CD4-positive, alpha-beta T cell treated with Interleukin-4 for 1 hour (primary cell): ENCODE data around the gene DCLK1.

Source experiments
- DNase-seq, 2 donors: peaks; one replicate each; pipeline ENCODE4 v3.0.0-alpha.2; 2020 to 2022

The DCLK1 gene

DNA sequence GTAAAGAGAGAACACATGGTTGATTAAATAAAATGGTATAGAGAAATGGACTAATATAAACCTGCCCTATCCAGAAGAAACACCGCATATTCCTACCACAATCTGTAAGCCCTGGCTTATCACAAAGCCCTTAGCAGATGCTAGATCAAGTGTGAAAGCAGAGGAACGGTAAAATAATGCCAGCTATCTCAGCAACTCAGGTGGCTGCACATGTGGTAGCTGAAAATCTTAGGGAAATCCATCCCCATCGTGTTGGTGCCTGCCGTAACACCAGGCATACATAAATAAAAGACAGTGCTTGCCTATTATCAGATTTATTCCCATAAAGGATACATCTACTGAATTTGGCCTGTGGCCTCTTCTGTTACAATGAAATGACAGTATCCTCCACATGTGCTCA lies 350.6 kb downstream of the DCLK1 start:
- DNase-seq = no peak

DNA sequence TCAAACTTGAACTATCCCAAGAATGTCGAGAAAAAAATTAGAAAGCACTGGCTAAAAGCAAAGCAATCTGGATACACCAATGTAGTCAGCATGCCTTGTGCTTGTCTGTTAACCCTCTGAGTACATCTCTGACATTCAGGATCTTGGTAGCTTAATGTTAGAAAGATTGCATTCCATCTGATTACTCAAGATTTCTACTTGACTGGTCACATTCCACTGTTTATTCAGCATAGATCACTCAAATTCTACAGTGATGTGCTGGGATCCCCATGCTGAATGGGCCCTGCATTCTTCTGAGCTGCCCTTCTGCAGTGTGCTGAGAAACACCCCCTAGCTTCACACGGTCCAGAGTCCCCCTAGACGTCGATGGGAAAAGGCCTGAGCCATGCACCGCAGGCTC lies 359.3 kb downstream of the DCLK1 start:
- no peak for DNase-seq

DNA sequence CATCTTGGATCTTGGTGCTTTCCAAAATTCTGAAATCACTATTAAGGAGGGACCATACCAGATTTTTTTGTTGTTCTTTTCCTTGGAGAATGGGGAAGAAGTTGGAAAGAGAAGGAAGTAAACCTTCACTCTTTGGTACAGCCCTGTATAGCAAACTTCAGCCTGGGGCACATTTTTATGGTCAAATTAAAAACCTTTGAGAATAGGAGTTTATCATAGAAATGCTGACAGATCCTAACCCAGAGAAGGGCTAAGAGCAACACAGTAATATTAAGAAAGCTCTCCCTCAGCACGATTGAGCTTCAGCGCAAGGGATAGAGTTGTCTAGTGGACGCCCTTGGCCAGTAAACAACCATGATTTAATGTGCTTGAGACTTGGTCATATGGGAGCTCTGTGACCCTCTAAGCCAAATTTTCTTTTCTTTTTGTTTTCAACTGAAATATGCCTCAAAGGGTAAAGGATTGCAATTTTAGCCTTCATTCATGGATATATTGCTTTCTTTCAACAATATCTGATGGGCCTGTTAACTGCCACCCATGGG lies 360.4 kb downstream of the DCLK1 start:
- no peak for DNase-seq

DNA sequence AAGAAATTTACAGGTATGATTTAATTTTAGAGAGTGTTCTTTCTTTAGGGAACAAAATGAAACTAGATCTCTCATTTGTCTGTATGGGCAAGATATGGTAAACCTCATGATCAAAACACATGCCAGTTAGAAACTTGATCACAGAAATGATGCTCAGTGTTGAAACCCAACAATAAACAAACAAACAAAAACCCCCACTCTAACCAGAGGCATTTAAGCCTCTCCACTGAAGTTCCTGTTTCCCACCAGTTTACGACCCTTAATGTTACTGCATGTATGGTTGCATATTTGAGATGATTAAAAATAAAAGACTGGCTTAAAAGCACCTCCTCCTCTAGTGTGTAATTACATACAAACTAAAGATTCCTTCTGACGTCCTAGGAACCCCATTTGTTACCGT lies 361.4 kb downstream of the DCLK1 start:
- DNase-seq = no peak

DNA sequence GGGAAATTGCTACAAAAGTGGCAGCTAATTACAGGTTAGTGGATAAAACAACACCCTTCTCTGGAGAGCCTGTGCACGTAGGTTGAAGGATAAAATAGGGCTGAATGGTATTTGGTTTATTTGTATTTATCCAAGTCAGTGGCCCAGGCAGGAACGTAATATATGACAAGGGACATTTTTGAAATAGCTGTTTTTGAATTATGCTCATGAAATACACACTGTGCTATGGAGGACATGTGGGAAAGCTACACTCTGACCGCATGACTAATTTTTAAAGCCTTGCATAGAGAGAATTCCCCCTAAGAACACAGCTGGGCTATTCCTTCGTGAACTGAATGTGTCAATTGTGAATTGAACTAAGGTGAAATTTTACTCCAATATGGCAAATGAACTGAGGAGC lies 362.6 kb downstream of the DCLK1 start:
- no peak for DNase-seq

DNA sequence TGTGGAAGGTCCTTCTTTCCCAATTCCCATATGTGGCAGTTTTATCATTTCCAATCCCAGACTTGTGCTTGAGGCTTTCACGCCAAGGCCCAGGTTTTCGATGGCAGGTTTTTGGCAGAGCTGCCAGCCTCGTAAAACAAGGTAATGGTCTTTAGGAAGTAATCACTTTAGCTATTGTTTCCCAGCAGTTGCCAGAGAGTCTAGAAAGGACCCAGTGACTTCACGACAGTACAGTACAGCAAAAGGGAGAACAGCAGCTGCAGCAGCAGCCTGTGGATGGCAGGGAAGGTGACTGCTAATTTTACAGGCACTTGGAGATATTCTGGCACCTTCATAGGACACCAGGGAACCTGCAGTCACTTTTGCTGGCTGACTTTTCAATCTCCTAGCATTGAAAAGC lies 363.1 kb downstream of the DCLK1 start:
- DNase-seq = no peak

DNA sequence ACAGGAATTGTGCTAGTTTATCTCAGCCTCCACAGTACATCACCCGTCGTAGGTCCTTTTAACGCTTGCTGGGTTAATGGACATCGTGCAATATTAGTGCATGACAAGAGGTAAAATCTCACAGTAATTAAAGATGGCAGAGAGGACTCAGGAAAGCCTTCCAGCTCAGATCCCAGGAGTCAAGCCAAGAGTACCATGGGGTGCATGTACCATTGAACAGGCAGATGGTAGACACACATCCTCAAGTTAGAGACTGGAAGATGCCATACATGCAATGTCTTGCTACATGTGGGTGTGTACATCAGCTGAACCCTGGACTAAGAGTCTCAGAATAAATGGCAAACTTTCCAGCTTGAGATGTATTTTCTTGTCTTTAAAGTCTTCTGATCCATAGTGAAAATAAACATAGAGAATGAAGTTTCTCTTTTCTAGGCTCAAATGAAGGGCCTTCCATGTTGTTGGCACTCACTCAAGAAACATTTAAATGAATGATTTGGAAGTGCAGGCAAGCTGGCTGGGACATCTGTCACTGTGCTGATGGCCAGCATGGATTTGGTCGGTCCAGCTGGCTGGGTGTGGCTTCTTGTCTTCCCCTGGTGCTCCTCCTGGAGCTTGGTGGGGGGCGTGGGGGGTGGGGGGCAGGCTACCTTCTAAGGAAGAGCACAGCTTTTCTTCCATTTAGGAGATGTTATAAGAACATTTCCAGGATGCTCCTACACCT lies 363.8 kb downstream of the DCLK1 start:
- no peak for DNase-seq

DNA sequence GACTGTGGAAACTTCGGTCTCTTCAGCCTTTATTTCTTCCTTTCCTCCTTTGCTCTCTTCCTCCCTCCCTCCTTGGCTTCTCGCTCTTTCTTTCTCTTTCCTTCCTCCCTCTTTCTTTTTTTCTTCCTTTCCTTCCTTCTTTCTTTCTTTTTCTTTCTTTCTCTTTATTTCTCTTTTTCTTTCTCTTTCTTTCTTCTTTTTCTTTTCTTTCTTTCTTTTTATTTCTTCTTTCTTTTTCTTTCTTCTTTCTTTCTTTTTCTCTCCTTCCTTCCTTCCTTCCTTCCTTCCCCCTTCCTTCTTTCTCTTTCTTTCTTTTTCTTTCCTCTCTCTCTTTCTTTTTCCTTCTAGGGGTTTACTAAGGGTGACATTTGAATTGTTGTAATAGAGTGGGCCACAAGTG lies 364.5 kb downstream of the DCLK1 start:
- no peak for DNase-seq

DNA sequence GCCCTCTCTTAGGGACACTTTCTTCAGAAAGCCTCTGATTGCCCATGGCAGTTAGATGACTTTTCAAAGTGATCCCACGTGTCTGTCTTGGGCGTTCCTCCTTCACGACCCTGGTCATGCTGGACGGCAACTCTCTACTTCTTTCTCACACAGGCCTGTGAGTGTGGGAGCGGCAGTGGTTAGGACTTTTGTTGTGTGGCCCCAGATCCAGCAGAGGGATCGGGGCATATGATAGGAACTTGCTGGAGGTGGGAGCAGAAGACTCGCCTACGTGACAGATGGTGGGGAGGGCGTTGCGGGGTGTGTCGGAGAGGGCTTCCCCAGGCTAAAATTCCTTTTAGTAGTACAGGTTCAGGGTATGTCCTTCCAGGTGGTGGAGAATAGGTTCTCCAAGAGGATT lies 365.2 kb downstream of the DCLK1 start:
- DNase-seq = no peak

DNA sequence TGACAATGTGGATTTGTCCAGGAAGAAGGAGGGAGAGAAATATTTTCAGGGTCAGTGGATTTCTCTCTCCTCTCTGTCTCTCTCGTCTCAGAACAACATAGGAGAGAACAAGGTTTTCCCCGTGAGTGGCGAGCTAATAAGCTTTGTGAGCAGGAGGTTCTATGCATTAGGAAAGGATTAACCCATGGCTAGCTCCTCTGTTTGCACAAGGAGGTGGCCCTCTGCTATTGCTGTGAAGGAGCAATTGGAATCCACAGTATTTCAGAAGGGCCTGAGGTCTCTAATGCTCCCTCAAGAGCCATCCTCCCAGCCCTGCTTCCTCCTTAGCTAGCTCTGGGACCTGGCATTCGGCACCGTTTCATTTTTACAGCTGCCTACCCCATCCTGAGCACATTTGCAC lies 365.8 kb downstream of the DCLK1 start:
- no peak for DNase-seq

DNA sequence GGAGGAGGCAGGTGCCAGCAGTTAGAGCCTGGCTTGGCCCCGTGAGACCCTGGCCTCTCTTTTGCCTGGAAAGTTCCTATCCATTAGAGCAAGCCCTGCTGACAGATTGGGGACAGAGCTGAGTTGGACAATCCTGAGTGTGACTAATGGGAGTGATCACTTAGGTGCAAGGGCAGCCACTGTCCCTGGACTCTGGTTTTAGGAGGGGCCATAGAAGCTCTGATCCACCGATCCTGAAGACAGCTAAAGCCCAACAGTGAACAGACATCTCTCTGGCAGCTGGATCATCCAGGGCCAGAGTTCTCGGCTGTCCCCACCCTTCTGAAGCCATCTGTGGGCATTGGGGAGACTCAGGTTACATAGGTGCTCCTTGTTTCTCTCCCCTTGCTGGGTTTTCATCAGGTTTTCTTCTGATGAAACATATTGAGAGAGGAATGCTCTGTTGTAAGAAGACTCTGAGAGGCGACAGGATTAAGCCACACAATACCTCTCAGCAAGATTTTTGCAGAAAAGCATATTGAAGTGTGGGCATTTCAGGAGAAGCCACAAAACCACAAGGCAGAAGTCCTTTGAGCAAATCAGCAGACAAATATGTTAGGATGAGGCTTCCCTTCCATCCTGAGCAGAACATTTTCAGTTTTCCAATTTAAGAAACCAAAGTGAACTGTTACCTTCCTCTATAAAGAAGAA lies 366.7 kb downstream of the DCLK1 start:
- DNase-seq = no peak

DNA sequence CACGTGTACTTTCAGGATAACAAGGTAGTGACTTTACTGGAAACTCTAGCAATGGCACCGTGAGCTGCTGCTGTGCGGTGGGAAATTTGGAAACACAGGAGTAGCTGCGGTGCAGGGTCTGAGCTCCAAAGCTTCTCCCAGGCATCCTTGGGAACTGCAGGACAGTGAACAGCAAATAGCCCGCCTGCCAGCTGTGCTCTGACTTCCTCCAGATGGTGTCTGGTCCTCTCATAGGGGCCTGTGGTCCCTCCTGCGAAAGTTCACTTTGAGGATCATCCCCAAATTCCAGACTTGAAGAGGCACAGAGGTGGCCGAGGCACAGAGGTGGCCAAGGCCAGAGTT lies 367.4 kb downstream of the DCLK1 start:
- DNase-seq = no peak

DNA sequence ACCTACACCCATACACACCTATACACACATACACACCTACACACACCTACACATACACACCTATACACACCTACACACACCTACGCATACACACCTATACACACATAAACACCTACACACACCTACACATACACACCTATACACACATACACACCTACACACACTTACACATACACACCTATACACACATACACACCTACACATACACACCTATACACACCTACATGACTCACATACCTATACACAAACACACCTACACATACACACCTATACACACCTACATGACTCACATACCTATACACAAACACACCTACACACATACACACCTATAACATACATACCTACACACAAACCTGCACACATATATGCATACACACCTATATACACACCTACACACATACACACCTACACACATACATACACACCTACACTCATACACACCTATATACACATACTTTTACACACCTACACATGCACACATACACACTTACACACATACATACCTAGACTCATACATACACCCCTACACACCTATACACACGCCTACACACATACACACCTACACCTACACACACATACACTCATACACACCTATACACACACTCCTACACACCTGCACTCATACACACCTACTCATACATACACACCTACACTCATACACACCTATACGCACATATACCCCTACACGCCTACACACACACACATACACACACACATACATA lies 368.0 kb downstream of the DCLK1 start:
- DNase-seq = no peak

DNA sequence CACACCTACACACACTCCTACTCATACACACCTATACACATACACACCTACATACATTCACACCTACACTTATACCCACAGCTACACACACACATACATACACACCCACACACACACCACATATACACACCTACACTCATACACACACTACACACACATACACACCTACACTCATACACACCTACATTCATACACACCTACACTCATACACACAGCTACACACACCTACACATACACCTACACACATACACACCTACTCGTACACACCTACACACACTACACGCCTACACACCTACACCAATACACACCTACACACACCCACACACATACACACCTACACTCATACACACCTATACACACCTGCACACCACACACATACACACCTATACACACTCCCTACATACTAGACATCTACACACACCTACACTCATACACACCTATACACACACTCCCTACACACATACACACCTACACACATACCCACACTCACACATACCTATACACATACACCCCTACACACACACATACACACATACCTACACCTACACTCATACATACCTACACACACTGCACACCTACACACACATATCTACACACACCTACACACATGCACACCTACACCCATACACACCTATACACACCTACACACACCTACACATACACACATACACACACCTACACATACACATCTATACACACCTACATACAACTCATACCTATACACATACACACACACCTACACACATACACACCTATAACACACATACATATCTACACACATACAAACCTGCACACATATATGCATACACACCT lies 369.5 kb downstream of the DCLK1 start:
- no peak for DNase-seq

DNA sequence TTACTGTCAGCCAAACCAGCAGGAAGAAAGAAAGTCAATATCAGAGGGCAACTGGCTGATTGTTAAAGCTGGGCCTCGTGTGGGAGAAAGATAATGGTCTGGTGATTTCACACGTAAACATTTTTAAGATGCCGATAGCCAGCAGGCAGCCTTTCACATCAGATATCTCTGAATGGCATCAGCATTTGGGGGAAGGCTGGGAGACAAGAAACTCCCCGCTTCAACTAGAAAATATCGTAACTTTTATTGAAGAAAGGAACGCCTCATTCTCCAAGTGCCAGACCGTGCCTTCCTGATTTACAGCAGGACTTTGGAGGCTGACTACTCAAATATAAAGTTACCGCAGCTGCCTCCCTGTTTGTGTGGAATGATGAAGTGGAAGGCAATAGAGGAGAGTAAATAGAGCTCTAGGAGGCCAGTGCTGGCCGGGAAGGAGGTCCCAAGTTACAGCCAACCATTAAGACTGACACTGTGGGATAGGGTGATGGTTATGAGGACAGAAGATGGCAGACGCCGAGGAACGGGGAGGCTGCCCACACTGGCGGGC lies 370.4 kb downstream of the DCLK1 start:
- no peak for DNase-seq

DNA sequence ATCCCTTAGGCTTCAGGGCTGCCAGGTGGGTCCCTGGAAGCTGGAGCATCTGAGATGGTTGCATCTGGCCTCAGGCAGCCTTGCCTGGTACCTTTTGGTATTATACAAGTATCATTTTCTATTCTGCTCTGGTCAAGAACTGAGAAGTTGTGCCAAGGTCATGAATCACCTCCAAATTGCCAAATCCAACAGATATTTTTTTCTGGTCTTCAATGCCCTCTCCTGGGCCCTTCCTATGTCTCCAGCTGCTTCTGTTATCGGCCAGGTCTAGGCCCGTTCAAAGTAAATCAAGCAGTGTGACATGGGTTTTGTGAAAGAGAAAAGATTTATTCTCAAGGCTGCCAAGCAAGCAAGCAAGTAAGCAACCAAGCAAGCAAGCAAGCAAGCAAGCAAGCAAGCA lies 383.6 kb downstream of the DCLK1 start:
- no peak for DNase-seq

DNA sequence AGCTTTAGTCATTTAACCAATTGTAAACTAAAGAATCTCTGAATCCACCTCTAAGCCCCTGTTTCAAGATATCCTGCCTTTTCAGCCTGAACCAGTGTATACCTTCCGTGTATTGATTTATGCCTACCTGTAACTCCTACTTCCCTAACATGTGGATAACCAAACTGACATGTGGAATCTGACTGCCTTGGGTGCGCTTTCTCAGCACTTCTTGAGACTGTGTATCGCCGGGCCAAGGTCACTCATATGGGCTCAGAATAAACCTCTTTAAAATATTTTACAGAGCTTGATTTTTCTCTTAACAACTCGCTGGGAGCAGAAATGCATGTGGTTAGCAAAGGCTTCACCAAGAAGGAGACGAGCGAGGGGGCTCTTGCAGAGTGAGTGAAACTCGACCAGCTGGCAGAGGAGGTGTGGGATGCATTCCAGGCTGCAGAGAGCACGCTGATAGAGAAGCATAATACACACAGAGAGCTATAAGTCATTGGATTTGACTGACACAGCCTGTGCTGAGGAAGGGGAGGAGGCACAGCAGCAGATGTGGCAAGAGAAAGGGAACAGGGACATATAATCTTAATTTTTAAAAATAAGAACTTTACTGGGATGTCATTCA lies 386.5 kb downstream of the DCLK1 start:
- no peak for DNase-seq

DNA sequence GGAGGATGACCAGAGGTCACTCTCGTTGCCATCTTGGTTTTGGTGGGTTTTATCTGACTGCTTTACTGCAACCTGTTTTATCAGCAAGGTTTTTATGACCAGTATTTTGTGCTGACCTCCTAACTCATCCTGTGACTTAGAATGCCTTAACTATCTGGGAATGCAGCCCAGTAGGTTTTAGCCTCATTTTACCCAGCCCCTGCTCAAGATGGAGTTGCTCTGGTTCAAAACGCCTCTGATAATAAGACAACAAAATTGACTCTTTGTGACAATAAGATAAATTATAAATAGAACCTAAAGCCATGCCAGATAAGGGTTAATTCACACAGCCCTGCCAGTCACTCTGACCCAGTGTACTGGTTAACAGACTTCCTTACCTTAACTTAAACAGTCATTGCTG lies 387.0 kb downstream of the DCLK1 start:
- no peak for DNase-seq

DNA sequence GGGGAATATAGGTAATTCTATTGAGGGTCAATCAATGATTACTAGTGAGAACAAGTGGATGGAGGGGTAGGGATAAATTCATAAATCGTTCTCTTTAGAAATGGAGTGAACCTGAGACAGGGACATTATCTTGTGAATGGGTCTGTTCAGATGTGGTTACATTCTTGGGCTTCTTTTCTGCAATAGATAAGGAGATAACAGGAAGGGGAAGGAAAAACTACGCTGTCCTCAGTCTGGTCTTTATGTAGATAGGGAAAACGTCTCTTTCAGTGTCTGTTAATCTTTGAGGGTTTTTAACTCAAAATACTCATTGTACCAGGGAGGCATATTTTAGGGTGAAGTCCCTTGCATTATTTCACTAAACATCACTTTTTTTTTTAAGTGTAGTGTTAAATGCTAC lies 388.0 kb downstream of the DCLK1 start:
- DNase-seq = no peak

DNA sequence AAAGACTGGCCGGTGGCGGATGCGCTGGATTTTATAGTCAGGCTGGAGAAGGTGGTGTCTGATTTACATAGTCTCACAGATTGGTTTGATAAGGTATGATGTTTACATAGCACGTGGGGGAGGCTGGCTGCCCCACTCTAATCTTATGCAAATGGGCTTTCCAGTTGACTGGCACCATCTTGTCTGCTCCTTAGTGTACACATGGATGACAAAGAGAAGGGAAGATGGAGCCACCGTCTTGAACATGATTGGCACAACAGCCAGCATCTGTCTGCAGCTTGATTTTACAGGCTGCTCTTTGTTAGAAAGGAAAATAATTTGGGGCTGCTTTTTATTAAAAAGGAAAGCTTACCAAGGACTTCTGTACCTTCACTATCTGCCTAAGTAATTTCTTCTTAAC lies 389.5 kb downstream of the DCLK1 start:
- DNase-seq = no peak

DNA sequence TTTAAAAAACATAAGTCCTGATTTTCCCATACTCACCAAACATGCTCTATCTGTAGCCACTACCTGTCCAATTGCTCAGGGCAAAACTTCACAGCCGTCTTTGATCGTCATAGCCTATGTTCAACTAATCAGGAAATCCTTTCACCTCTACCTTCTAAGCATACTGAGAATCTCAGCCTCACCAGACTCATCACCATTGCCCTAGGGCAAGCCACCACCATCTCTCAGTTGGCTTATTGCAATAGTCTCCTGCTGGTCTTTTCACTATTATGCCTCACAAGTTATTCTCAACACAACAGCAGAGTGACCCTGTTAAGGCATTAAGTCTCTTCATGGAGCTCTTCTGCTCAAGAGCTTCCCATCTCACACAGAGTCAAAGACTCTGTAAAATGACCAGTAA lies 394.3 kb downstream of the DCLK1 start:
- no peak for DNase-seq

DNA sequence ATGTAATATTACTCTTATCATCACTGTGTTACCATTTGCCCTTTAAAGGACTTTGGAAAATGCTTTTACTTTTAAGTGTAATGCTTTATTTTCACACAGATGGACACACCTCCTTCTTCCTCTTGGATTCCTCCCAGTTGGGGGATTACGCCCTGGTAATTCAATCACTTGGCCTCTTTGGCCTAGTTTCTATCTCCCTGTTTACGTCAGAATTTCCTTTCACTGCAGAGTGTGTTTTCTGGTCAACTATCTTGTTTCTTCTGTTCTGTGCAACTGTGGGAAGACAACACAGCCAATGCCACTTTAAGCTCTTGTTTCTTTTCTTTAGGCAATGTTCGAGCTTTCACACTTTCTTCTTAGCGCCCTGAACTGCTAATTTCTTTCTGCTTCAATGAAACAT lies 397.4 kb downstream of the DCLK1 start:
- no peak for DNase-seq

DNA sequence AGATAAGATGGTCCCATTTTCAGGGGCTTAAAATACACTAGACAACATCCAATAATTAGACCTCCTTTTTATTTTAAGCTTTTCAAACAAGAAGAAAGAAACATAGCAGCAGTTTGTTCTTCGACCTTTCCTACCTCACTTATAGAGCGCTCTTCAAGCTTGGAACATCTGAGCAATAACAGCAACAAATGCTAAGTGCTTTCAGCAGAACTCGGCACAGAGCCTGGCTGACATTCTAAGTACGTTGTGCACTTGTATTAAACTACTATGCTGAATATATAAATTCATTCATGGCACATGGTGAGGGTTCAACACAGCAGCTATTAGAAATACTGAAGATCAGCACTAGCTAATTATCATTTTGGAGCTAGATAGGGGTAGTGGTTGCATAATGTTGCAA lies 398.6 kb downstream of the DCLK1 start:
- no peak for DNase-seq
